Cerebellar cortex (tissue), 1 donor: ENCODE measurements around the gene IQCB1.
"Not testable (repeated sequence)": the region's sequence is repeated elsewhere in the genome, so short reads cannot be mapped to it uniquely, and the experiment has no call there.

ENCODE experiments used
- DNase-seq: peaks from one replicate; pipeline ENCODE4 v3.0.0-alpha.2; 2015; ENCODE audit warnings: low spot score

Gene IQCB1

DNA sequence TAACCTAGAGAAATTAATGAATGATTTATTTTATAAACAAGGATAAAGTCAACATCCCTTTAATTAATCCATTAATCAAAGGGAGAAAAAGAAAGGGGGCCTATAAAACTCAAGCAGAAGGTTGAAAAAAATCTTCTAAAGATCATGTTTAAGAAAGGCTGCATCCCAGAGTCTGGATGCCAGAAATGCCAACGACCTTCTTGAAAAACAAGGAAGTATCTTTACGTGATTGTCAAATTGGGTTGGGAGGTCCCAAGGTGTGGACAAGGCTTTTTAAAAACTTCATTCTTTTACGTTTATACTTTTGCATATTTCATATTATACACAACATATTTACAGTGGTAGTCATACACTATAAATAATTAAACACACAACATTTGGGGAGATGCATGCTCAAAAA lies 86.9 kb downstream of the IQCB1 start:
- no peak for DNase-seq

DNA sequence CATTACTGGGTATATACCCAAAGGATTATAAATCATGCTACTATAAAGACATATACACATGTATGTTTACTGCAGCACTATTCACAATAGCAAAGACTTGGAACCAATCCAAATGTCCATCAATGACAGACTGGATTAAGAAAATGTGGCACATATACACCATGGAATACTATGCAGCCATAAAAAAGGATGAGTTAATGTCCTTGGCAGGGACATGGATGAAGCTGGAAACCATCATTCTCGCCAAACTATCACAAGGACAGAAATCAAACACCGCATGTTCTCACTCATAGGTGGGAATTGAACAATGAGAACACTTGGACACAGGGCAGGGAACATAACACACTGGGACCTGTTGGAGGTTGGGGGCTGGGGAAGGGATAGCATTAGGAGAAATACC lies 91.8 kb downstream of the IQCB1 start:
- not testable (repeated sequence) for DNase-seq

DNA sequence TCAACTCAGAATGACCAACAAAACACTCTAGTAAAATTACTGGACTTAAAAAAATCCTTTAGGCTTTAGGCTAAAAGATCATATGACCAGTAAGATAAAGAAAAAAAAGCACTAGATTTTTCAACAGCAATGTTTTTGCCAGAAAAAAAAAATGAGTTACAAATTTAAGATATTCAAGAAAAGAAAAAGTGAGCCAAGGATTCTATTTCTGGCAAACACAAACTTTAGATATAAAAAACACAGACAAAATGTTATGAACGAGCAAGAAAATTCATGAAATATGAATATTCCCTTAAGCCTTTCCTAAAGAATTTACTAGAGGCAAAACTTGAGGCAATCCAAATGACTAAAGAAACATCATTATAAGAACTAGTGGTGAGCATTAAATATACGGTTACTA lies 94.0 kb downstream of the IQCB1 start:
- DNase-seq: no peak

DNA sequence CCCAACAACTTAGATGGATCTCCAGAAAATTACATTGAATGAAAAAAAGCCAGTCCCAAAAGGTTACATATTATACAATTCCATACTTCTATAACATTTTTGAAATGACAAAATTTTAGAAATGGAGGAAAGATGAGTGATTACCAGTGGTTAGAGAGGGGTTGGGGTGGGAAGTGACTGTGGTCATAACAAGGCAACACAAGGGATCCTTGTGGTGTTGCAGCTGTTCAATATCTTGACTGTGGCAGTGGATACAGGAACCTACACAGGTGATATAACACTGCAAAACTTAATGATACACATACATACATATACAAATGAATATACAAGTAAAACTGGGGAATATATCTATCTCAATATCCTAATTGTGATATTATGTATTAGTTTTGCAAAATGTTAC lies 95.0 kb downstream of the IQCB1 start:
- no peak for DNase-seq

DNA sequence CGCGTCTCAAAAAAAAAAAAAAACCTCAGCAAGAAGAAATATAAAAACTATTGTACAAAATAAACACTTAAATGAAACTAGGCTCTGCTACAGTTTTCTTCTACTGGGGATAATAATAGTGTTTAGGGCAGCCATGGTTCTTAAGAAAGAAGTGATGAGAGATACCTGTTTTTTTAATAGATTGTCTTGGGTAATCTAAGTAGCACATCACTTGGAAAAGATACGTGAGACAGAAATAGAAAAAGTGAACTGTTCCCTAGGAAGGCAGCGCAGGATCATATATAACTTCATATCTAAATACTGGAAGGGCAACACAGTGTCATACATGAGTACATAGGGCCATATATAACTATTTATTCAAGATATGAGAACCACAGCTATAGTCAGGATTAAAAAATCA lies 97.2 kb downstream of the IQCB1 start:
- no peak for DNase-seq

DNA sequence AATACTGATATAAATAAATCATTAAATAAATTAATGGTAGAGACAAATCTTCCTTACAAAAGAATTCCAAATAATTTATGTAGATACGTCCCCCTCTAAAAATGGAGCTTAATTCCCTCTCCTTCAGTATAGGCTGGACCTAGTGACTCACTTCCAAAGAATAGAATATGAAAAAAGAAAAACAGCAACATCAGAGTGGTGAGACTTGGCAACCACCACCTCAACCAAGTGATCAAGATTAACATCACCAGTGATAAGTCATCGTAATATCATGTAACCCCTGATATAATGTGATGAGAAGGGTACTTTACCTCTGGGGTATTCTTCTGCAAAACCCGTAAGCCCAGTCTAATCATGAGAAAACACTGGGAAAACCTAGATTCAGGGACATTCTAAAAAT lies 98.7 kb downstream of the IQCB1 start:
- DNase-seq: no peak

DNA sequence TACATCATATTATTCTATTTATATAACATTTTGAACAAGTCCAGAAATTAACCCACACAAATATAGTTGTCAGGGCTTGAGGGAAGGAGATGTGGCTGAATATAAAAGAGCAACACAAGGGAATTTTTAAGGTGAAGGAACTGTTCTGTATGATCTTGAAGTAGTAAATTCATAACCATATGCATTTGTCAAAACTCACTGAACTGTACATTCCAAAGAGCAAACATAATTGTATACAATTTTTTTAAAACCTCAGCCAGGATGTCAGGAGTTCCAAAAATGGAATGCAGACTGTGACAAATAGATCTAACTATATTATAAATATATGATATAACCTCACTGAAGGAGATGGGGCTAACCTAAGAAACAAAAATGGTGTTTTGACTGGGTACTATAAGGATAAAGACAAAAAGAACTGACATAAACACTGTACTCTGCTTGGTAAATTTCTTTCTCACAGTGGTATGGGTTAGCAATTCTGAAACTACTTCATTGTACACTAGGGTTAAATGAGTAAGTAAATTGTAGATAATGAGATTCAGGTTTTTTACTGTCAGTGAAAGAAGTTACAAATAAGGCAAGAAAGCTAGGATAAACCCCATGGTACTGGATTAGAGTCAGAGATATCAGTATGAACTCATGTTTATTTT lies 99.7 kb downstream of the IQCB1 start:
- no peak for DNase-seq

DNA sequence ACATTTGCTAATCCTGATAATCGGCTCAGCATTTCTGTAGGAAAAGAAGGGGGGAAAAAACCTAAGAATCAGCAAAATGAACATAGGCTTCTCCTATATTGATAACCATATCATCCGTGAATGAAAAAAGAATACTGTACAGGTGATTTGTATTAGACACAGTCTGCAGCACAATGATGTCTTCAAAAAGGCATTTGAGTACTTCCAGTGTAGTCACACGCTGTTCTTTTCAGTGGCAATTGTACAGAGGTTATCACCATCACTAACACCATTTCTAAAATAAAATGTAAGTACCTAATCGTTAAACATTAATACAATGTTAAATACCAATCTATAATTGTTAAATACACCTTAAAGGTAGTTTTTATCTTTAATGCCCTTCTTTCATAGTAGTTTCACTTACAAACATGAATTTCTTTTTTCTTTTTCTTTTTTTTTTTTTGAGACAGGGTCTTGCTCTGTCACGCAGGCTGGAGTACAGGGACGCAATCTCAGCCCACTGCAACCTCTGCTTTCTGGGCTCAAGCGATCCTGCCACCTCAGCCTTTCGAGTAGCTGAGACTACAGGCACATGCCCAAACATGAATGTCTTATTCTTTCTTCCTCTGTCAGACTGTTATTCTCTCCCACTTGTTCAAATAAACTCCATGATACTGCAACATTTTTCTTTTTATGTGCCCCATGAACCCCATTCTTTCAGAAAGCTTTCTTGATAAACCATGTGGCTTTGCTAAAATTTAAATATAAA lies 103.7 kb downstream of the IQCB1 start:
- no peak for DNase-seq

DNA sequence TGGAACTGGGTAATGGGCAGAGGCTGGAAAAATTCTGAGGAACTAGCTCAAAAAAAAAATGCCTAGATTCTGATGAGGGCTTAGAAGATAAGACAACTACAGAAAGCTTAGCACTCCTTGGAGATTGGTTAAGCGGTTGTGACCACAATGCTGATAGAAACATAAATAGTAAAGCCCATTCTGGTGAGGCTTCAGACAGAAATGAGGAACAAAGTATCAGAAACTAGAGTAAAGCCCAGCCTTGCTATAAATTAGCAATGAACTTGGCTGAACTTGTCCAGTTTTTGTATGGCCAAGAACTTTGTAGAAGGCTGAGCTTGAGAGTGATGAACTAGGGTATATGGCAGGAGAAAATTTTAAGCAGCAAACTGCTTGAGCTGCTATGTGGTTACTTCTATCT lies 110.7 kb downstream of the IQCB1 start:
- DNase-seq: no peak

DNA sequence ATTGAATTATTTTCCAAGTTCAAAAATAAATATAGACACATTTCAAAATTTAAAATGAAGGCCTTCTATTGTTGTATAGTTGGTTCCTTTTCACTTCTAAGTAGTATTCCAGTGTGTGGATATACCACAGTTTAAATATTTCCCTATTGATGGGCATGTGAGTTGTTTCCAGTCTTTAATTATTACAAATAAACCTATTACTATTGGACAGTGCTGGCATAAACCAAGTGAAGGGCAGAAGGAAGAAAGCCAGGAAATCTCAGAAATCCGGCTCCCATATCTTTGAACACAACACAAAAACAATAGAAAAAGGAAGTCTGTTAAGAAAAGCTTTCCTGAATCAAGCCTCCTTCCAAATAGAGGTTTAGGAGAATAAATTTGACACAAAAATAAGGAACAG lies 111.4 kb downstream of the IQCB1 start:
- DNase-seq: no peak

DNA sequence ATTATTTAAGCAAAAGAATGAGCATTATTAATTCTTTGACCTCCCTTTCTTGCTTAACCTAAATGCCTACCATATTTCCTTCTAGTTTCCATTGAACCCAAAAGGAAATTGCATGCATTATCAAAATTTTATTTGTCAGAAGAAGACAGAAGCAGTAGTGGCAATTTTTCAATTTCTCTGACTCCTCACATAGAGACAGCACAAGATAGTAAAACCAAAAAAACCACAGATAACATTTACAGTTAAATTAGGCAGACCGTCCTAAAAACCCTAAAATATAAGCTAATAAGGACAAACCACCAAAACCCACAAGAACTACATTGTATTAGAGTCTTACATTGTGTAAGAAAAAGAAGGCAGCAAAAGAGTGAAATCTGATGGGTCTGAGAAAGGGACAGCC lies 112.4 kb downstream of the IQCB1 start:
- DNase-seq: no peak

DNA sequence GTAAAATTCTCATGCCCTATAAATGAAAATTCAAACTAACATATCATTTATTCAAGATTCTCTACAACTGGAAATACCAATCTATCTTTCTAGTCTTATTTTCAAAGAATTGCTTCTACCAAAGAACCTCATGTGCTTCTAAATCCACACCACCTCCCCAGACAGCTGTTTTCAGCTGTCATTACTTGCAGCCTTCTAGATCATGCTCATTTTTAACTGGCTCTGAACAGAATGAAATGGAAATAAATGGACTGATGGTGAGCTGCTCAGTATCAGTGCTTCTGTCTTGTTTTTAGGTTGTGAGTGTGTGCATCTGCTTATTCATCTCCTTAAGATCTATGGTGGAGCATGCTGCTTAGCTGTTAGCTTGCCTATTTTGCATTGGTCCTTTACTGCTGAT lies 114.7 kb downstream of the IQCB1 start:
- no peak for DNase-seq
